HCT116 (cell line): ENCODE measurements around the gene LY86.

Source experiments
- EZH2 ChIP-seq: fragments of 200-600 bp; sonication (generic); IDR thresholded peaks from 2 replicates; pipeline ENCODE4 v1.6.1; 2017; ENCODE audit warnings: antibody characterized with exemption, mixed run types
- TF ChIP-seq, protein P1 (sequence below), 3 experiments: fragments of 200-600 bp in 1 of 3; sonication (generic) in 1 of 3; IDR thresholded peaks in 2 of 3; conservative IDR thresholded peaks in 1 of 3; 2 replicates each; pipeline ENCODE4 v1.5.1; 2012 to 2017; ENCODE audit warnings: low read depth in 2 of 3, low read length in 2 of 3, antibody characterized with exemption in 1 of 3, borderline replicate concordance in 1 of 3, control low read depth in 1 of 3, mild to moderate bottlenecking in 1 of 3, mixed read lengths in 1 of 3, mixed run types in 1 of 3, moderate library complexity in 1 of 3; ENCODE audit not compliant: insufficient read depth in 1 of 3
- TF ChIP-seq, protein P2 (sequence below): IDR thresholded peaks from 2 replicates; pipeline ENCODE4 v1.6.1; 2012

GRCh38 chr6:6663421-6664135 is 75.1 kb downstream of the LY86 start:
- no peak for TF ChIP-seq EZH2
- TF ChIP-seq, protein P1, sequence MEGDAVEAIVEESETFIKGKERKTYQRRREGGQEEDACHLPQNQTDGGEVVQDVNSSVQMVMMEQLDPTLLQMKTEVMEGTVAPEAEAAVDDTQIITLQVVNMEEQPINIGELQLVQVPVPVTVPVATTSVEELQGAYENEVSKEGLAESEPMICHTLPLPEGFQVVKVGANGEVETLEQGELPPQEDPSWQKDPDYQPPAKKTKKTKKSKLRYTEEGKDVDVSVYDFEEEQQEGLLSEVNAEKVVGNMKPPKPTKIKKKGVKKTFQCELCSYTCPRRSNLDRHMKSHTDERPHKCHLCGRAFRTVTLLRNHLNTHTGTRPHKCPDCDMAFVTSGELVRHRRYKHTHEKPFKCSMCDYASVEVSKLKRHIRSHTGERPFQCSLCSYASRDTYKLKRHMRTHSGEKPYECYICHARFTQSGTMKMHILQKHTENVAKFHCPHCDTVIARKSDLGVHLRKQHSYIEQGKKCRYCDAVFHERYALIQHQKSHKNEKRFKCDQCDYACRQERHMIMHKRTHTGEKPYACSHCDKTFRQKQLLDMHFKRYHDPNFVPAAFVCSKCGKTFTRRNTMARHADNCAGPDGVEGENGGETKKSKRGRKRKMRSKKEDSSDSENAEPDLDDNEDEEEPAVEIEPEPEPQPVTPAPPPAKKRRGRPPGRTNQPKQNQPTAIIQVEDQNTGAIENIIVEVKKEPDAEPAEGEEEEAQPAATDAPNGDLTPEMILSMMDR (IDR thresholded peaks at IDR 0.05 in 2 of 3, conservative IDR thresholded peaks at IDR 0.05 in 1 of 3; ENCODE audit: borderline replicate concordance in 1 of 3, insufficient read depth in 1 of 3, low read depth in 2 of 3, low read length in 2 of 3) = no peak
- TF ChIP-seq, protein P2, sequence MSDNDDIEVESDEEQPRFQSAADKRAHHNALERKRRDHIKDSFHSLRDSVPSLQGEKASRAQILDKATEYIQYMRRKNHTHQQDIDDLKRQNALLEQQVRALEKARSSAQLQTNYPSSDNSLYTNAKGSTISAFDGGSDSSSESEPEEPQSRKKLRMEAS = no peak
